Measurements from ENCODE around the gene SCRN1. TPM values are rescaled to one million over a fixed set of nuclear protein-coding genes. Genes with fewer than 3 reads are reported as not detected.

The SCRN1 gene
- total and polyA plus RNA-seq, 2 experiments from 2014 or later: 58.8 to 80.0 TPM

GRCh38 chr7:29929018-29929807, 60.4 kb downstream of the SCRN1 start:
- H2AFZ ChIP-seq: no peak overlapping the region
- WGBS, 2 experiments (ENCODE audit: low coverage in 1 of 2, low lambda C conversion rate in 2 of 2, missing lambda C conversion rate in 2 of 2): 96% methylated on average over 17 of the region's 17 CpGs
- H3K4me3 ChIP-seq: no peak overlapping the region
- H3K36me3 ChIP-seq (ENCODE audit: low read depth): peaks cover 13% of the 10 kb centered on the region
- H3K9ac ChIP-seq: no peak overlapping the region
- TF ChIP-seq EZH2phosphoT487 (IDR thresholded peaks at IDR 0.05; ENCODE audit: insufficient read depth, low read depth) (no peak), EZH2 (IDR thresholded peaks at IDR 0.05; ENCODE audit: insufficient read depth, poor library complexity, severe bottlenecking) (no peak)
- H3K4me2 ChIP-seq (ENCODE audit: unreplicated experiment): no peak overlapping the region
- no peaks in the 10 kb centered on the region for H3K9me3 ChIP-seq (ENCODE audit: low read depth)
- no peaks in the 10 kb centered on the region for H3F3A ChIP-seq (ENCODE audit: insufficient read depth)
- no peaks in the 10 kb centered on the region for H3K27me3 ChIP-seq (replicated peaks; ENCODE audit: insufficient read depth)
- no peaks in the 10 kb centered on the region for H3K79me2 ChIP-seq (ENCODE audit: insufficient read depth)
- peaks cover 6% of the 10 kb centered on the region; the same call in 1 of the 2 replicates for H3K4me1 ChIP-seq (ENCODE audit: insufficient read depth)
- no peak overlapping the region for H3K27ac ChIP-seq
- no peak for DNase-seq
- in situ Hi-C loops (cut with MboI): no loop called here
- H4K20me1 ChIP-seq (ENCODE audit: insufficient read depth): no peaks in the 10 kb centered on the region
- H3K9me2 ChIP-seq (ENCODE audit: insufficient read depth): no peaks in the 10 kb centered on the region

- Histone ChIP-seq H3K79me2 (ENCODE audit: insufficient read depth) (no peaks in the 10 kb centered on the region), H3K9me2 (ENCODE audit: insufficient read depth) (no peaks in the 10 kb centered on the region), H3K36me3 (ENCODE audit: low read depth) (peaks cover 20% of the 10 kb centered on the region), H3F3A (ENCODE audit: insufficient read depth) (no peaks in the 10 kb centered on the region), H3K9ac (no peak overlapping the region), H3K9me3 (ENCODE audit: low read depth) (no peaks in the 10 kb centered on the region), H3K4me2 (ENCODE audit: unreplicated experiment) (no peak overlapping the region), H3K4me3 (no peak overlapping the region), H3K4me1 (ENCODE audit: insufficient read depth) (no peaks in the 10 kb centered on the region), H3K27ac (no peak overlapping the region), H4K20me1 (ENCODE audit: insufficient read depth) (no peaks in the 10 kb centered on the region), H3K27me3 (replicated peaks; ENCODE audit: insufficient read depth) (no peaks in the 10 kb centered on the region), H2AFZ (no peak overlapping the region)
- TF ChIP-seq EZH2phosphoT487 (IDR thresholded peaks at IDR 0.05; ENCODE audit: insufficient read depth, low read depth): no peak
- TF ChIP-seq EZH2 (IDR thresholded peaks at IDR 0.05; ENCODE audit: insufficient read depth, poor library complexity, severe bottlenecking): no peak
- no peak for DNase-seq
- 61 to 66% methylated on average over 5 of the region's 5 CpGs for WGBS, 2 experiments (ENCODE audit: low coverage in 1 of 2, low lambda C conversion rate in 2 of 2, missing lambda C conversion rate in 2 of 2)
- in situ Hi-C loops (cut with MboI): no loop called here
Measured at GRCh38 chr7:29926741-29927140, 62.9 kb downstream of the SCRN1 start.

- Histone ChIP-seq H3K9ac (no peak overlapping the region), H2AFZ (no peak overlapping the region), H3K27me3 (replicated peaks; ENCODE audit: insufficient read depth) (no peaks in the 10 kb centered on the region), H4K20me1 (ENCODE audit: insufficient read depth) (no peaks in the 10 kb centered on the region), H3F3A (ENCODE audit: insufficient read depth) (no peaks in the 10 kb centered on the region), H3K4me2 (ENCODE audit: unreplicated experiment) (no peak overlapping the region), H3K79me2 (ENCODE audit: insufficient read depth) (no peaks in the 10 kb centered on the region), H3K9me2 (ENCODE audit: insufficient read depth) (no peaks in the 10 kb centered on the region), H3K4me1 (ENCODE audit: insufficient read depth) (no peaks in the 10 kb centered on the region), H3K27ac (no peak overlapping the region), H3K9me3 (ENCODE audit: low read depth) (no peaks in the 10 kb centered on the region), H3K4me3 (no peak overlapping the region), H3K36me3 (ENCODE audit: low read depth) (peaks cover 18% of the 10 kb centered on the region)
- 97 to 99% methylated on average over 15 of the region's 15 CpGs for WGBS, 2 experiments (ENCODE audit: low coverage in 1 of 2, low lambda C conversion rate in 2 of 2, missing lambda C conversion rate in 2 of 2)
- no peak for DNase-seq
- TF ChIP-seq EZH2phosphoT487 (IDR thresholded peaks at IDR 0.05; ENCODE audit: insufficient read depth, low read depth) (no peak), EZH2 (IDR thresholded peaks at IDR 0.05; ENCODE audit: insufficient read depth, poor library complexity, severe bottlenecking) (no peak)
- in situ Hi-C loops (cut with MboI): no loop called here
Measured at GRCh38 chr7:29926216-29926615, 63.4 kb downstream of the SCRN1 start.

GRCh38 chr7:29924684-29925083, 64.9 kb downstream of the SCRN1 start:
- H2AFZ ChIP-seq: no peak overlapping the region
- WGBS, 2 experiments (ENCODE audit: low coverage in 1 of 2, low lambda C conversion rate in 2 of 2, missing lambda C conversion rate in 2 of 2): 83 to 84% methylated on average over 2 of the region's 2 CpGs
- peaks cover 19% of the 10 kb centered on the region; the same call in 1 of the 2 replicates for H3K36me3 ChIP-seq (ENCODE audit: low read depth)

More at GRCh38 chr7:29924684-29925083, 64.9 kb downstream of the SCRN1 start:
- H3K79me2 ChIP-seq (ENCODE audit: insufficient read depth): no peaks in the 10 kb centered on the region
- H3K27ac ChIP-seq: no peak overlapping the region
- H3K9me3 ChIP-seq (ENCODE audit: low read depth): no peaks in the 10 kb centered on the region
- TF ChIP-seq EZH2 (IDR thresholded peaks at IDR 0.05; ENCODE audit: insufficient read depth, poor library complexity, severe bottlenecking) (no peak), EZH2phosphoT487 (IDR thresholded peaks at IDR 0.05; ENCODE audit: insufficient read depth, low read depth) (no peak)
- in situ Hi-C loops (cut with MboI): no loop called here
- H3K9ac ChIP-seq: no peak overlapping the region
- H3K4me3 ChIP-seq: no peak overlapping the region
- H3F3A ChIP-seq (ENCODE audit: insufficient read depth): no peaks in the 10 kb centered on the region
- no peaks in the 10 kb centered on the region for H3K9me2 ChIP-seq (ENCODE audit: insufficient read depth)
- H3K4me1 ChIP-seq (ENCODE audit: insufficient read depth): no peaks in the 10 kb centered on the region
- no peaks in the 10 kb centered on the region for H3K27me3 ChIP-seq (replicated peaks; ENCODE audit: insufficient read depth)
- no peak for DNase-seq
- H4K20me1 ChIP-seq (ENCODE audit: insufficient read depth): no peaks in the 10 kb centered on the region
- H3K4me2 ChIP-seq (ENCODE audit: unreplicated experiment): no peak overlapping the region
